K562 (cell line): Measurements from ENCODE around the gene BAIAP2. TPM values are rescaled to one million over a fixed set of nuclear protein-coding genes. Genes with fewer than 3 reads are reported as not detected.

Experiments
- CHD4 ChIP-seq: fragments of 200-600 bp; sonication (generic); IDR thresholded peaks from 3 replicates; pipeline ENCODE4 v1.6.1; 2012; ENCODE audit warnings: low read depth, mild to moderate bottlenecking, mixed read lengths, low read length, inconsistent platforms; ENCODE audit not compliant: insufficient read depth, insufficient replicate concordance, poor library complexity, severe bottlenecking
- ELF4 ChIP-seq: fragments of 450-650 bp; formaldehyde crosslinking; IDR thresholded peaks from 2 replicates; pipeline ENCODE4 v1.4.0; 2022; ENCODE audit warnings: missing genetic modification characterization
- ELK1 ChIP-seq: sonication (generic); formaldehyde crosslinking; IDR thresholded peaks from 2 replicates; pipeline ENCODE4 v1.8.1; 2022; ENCODE audit warnings: missing genetic modification reagents
- HNRNPH1 ChIP-seq: fragments of 200-400 bp; formaldehyde crosslinking; optimal IDR thresholded peaks from 2 replicates; pipeline ENCODE3; 2017; ENCODE audit warnings: low read depth, mild to moderate bottlenecking, low read length, moderate library complexity
- MTA3 ChIP-seq: fragments of 450-650 bp; formaldehyde crosslinking; IDR thresholded peaks from 2 replicates; pipeline ENCODE4 v1.6.1; 2017; ENCODE audit warnings: mild to moderate bottlenecking, borderline replicate concordance
- POLR2H ChIP-seq: IDR thresholded peaks from 2 replicates; pipeline ENCODE4 v1.6.1; 2016; ENCODE audit warnings: missing genetic modification characterization, low read depth, mild to moderate bottlenecking, control low read depth, missing compliant biosample characterization, moderate library complexity
- PTTG1 ChIP-seq: fragments of 450-650 bp; IDR thresholded peaks from 2 replicates; pipeline ENCODE4 v1.6.1; 2016; ENCODE audit warnings: low read depth, mild to moderate bottlenecking, missing genetic modification characterization, missing compliant biosample characterization
- RAD21 ChIP-seq, 2 experiments: fragments of 250-450 bp in 1 of 2; fragments of 450-650 bp in 1 of 2; sonication (Bioruptor Pico) in 1 of 2; formaldehyde crosslinking in 1 of 2; IDR thresholded peaks in 1 of 2; conservative IDR thresholded peaks in 1 of 2; 2 replicates each; pipeline versions ENCODE4 v1.4.0 to v1.8.0; 2020 to 2022; ENCODE audit warnings: mild to moderate bottlenecking in 2 of 2, moderate library complexity in 1 of 2
- SP1 ChIP-seq: sonication (generic); formaldehyde crosslinking; IDR thresholded peaks from 2 replicates; pipeline ENCODE4 v1.8.1; 2022; ENCODE audit warnings: mild to moderate bottlenecking, missing genetic modification reagents
- TSHZ1 ChIP-seq: fragments of 250-450 bp; sonication (Bioruptor Pico); IDR thresholded peaks from 2 replicates; pipeline ENCODE4 v1.4.0; 2020; ENCODE audit warnings: mild to moderate bottlenecking, moderate library complexity
- ZNF232 ChIP-seq: sonication (generic); formaldehyde crosslinking; IDR thresholded peaks from 2 replicates; pipeline ENCODE4 v1.8.0; 2022; ENCODE audit warnings: mild to moderate bottlenecking, missing genetic modification reagents
- ZNF280A ChIP-seq: fragments of 450-650 bp; IDR thresholded peaks from 2 replicates; pipeline ENCODE4 v1.6.1; 2018; ENCODE audit warnings: mild to moderate bottlenecking, low read depth; ENCODE audit not compliant: partially characterized antibody
- ZNF398 ChIP-seq: fragments of 250-450 bp; sonication (Bioruptor Pico); IDR thresholded peaks from 2 replicates; pipeline ENCODE4 v1.8.0; 2021; ENCODE audit warnings: moderate library complexity, mild to moderate bottlenecking, inconsistent platforms
- ZNF512 ChIP-seq: IDR thresholded peaks from 2 replicates; pipeline ENCODE4 v1.6.1; 2016; ENCODE audit warnings: missing genetic modification characterization, missing compliant biosample characterization
- ZNF561 ChIP-seq: fragments of 450-650 bp; formaldehyde crosslinking; conservative IDR thresholded peaks from 2 replicates; pipeline ENCODE4 v1.4.0; 2020; ENCODE audit warnings: mild to moderate bottlenecking, moderate library complexity
- ZNF699 ChIP-seq: fragments of 250-450 bp; sonication (Bioruptor Pico); IDR thresholded peaks from 2 replicates; pipeline ENCODE4 v1.8.0; 2021; ENCODE audit warnings: mild to moderate bottlenecking, moderate library complexity; ENCODE audit not compliant: insufficient replicate concordance
- polyA plus RNA-seq, 8 experiments: library from polyadenylated mRNA; depleted of rRNA in 4 of 8; stranded (reverse) in 5 of 8; unstranded in 3 of 8; fragments of >200 nt; fragmentation: Nextera tagmentation in 2 of 8; fragmentation: Illumina TruSeq in 1 of 8; extraction: Ambion mirVana in 2 of 8; extraction: Trizol in 1 of 8; gene quantifications; 2 replicates each; pipeline versions ENCODE4 v1.2.1 to v1.2.3, GENCODE V29; 2011 to 2014; ENCODE audit warnings: inconsistent platforms in 1 of 8, missing spikeins in 1 of 8
- total RNA-seq, 7 experiments: library from RNA; depleted of rRNA in 6 of 7; stranded (reverse); fragments of >200 nt in 6 of 7; fragmentation: Illumina TruSeq in 2 of 7; extraction: Trizol in 2 of 7; gene quantifications; 2 replicates each; pipeline versions ENCODE4 v1.2.1 to v1.2.3, GENCODE V29; 2011 to 2021; ENCODE audit warnings: low replicate concordance in 1 of 7

The BAIAP2 gene
- total and polyA plus RNA-seq, 9 of the 15 experiments (the other 6 are each of a cell fraction or from before 2014, with no cell fraction given), result 2.3 to 51.6 (median 18.4) TPM

- no peak for TF ChIP-seq ZNF280A
- TF ChIP-seq SP1 (CRISPR knock-in tag), result no peak
- no peak for TF ChIP-seq ZNF232 (CRISPR knock-in tag)
- TF ChIP-seq ZNF398 (CRISPR knock-in tag), result no peak
- no peak for TF ChIP-seq ZNF699 (CRISPR knock-in tag)
- TF ChIP-seq ELK1 (CRISPR knock-in tag), result no peak
- no peak for TF ChIP-seq ZNF512
- no peak for TF ChIP-seq TSHZ1 (CRISPR knock-in tag)
- no peak for TF ChIP-seq ELF4
- no peak for TF ChIP-seq CHD4
- no peak for TF ChIP-seq ZNF561
- TF ChIP-seq RAD21 (CRISPR knock-in tag; conservative IDR thresholded peaks at IDR 0.05 in 1 of 2, IDR thresholded peaks at IDR 0.05 in 1 of 2), result no peak
- no peak for TF ChIP-seq HNRNPH1
- TF ChIP-seq PTTG1 (tag), result no peak
- TF ChIP-seq POLR2H (tag), result no peak
- no peak for TF ChIP-seq MTA3
Measured at GRCh38 chr17:81100668-81101067, 65.7 kb downstream of the BAIAP2 start (continued).
